Measurements from ENCODE around the gene WDR82.

- TF ChIP-seq, protein P1, sequence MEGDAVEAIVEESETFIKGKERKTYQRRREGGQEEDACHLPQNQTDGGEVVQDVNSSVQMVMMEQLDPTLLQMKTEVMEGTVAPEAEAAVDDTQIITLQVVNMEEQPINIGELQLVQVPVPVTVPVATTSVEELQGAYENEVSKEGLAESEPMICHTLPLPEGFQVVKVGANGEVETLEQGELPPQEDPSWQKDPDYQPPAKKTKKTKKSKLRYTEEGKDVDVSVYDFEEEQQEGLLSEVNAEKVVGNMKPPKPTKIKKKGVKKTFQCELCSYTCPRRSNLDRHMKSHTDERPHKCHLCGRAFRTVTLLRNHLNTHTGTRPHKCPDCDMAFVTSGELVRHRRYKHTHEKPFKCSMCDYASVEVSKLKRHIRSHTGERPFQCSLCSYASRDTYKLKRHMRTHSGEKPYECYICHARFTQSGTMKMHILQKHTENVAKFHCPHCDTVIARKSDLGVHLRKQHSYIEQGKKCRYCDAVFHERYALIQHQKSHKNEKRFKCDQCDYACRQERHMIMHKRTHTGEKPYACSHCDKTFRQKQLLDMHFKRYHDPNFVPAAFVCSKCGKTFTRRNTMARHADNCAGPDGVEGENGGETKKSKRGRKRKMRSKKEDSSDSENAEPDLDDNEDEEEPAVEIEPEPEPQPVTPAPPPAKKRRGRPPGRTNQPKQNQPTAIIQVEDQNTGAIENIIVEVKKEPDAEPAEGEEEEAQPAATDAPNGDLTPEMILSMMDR (conservative IDR thresholded peaks at IDR 0.05), result no peak
- no peak for TF ChIP-seq EZH2 (IDR thresholded peaks at IDR 0.05; ENCODE audit: low read depth)
Observed at GRCh38 chr3:52250122-52250521, 28.3 kb downstream of the WDR82 start.
